HG02884 (cell line): ENCODE measurements around the gene POLR2C.
A peak's percentile ranks its signal among the peaks of the same experiment; 100 is the strongest.

Experiments used
- ATAC-seq: cut with Tn5 transposase; IDR thresholded peaks from one replicate; pipeline ENCODE4 v1.9.1; 2021; ENCODE audit warnings: mild to moderate bottlenecking, moderate library complexity; ENCODE audit not compliant: unreplicated experiment

POLR2C gene

DNA sequence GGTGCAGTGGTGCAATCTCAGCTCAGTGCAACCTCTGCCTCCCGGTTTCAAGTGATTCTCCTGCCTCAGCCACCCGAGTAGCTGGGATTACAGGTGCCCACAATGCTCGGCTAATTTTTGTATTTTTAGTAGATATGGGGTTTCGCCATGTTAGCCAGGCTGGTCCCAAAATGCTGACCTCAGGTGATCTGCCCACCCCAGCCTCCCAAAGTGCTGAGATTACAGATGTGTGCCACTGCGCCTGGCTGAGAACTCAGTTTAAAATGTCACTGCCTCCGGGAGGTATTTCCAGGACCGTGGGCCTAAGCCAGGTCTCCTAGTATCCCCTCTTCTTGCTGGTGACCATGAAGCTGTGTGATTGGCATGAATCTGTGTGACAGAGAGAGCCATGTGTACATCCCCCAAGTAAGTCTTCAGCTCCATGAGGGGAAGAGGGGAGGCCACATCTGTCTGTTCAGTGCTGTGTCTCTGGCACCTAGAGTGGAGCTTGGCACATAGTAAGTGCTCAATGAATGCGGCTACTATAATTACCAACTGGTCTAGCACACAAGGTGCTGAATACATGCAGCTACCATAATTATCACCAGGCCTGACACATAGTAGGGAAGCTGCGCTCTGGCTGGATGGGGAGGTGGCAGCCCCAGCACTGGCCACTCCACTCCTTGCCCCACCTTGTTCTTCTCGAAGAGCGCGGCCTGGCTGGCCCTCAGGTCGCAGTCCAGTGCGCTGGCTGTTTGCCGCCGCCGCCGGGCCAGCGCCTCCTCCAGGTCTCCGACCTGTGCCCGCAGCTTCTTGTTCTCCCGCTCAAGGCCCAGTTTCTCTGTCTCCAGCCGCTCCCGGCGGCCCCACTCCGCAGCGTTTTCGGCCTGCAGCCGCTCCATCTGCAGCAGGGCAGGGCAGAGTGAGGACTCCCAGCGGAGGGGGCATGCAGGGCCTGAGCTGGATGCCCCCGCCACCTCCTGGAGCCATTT lies 55.2 kb downstream of the POLR2C start:
- ATAC-seq = no peak

DNA sequence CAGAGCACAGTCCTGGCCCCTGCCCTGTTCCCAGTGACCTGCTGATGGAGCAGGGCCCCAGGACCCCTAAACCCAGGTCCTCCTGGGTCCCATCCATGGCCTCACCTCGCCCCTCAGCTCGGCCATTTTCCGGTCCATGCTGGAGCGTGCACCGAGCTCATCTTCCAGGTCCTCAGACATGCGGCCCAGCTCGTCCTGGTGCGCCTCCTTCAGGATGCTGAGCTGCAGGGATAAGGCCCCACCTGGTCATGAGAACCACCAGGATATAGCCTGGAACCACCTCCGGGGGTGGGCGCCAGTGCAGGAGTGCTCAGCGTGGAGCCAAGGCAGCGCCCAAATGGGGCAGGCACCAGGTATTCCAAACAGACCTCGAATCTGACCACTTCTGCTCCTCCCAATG lies 56.0 kb downstream of the POLR2C start:
- ATAC-seq = no peak

DNA sequence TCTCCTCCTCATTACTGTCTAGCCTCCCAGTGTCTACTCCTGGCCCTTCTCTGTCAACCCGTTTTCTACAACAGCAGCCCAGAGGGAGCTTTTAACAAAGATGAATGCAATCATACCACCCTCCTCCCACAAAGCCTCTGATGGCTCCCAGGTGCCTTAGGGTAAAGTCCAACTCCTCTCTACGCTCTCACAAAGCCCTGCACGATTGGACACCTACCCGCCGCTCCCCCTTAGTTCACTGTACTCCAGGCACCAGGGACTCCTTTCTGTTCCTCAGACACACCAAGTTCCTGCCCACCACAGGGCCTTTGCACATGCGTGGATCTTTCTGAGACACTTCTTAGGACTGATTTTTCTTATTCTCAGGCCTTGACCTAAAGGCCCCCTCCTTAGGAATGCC lies 56.4 kb downstream of the POLR2C start:
- no peak for ATAC-seq

DNA sequence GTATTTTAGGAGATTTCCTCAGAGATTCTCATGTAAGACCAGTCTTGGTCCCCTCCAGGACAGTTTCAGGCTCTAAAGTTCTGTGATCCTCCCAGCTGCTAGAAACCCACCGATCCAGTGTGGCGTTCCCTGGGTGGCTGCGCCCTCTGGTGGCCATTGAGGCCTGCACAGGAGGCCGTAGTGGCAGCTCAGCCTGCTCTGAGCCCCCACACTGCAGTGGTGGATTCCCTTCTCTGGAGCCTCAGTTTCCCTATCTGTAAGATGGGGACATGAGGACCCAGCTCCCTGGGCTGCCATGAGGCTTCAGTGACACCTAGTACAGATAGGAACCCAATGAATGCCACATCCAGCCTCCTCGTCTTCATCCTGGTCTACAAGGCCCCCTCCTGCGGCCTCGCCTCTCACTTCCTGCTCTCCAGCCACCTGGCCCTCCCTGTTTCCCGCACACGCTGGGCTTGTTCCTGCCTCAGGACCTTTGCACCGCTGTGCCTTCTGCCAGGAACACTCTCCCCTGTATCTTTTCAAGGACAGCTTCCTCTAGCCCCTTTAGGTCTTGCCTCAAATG lies 57.4 kb downstream of the POLR2C start:
- peak; percentile 62 for ATAC-seq
